ENCODE results near the gene USB1. TPM values are rescaled to one million over a fixed set of nuclear protein-coding genes. Genes with fewer than 3 reads are reported as not detected.

USB1 gene
- polyA plus RNA-seq, 2 of the 4 experiments (the other 2 are of a cell fraction), result 88.8 to 143 TPM

- ChIA-PET CTCF (interaction anchor here (0.6 to 12.6 kb wide), 7 partner anchors 9 to 407 kb away, joined by 3 to 160 read pairs (median 5); no protein-coding TSS in a partner anchor), POLR2A (no interaction called here)
- TF ChIP-seq ZFP36 (IDR thresholded peaks at IDR 0.05; ENCODE audit: borderline replicate concordance, partially characterized antibody) (no peak), BCL3 (IDR thresholded peaks at IDR 0.05) (no peak), CBX2 (IDR thresholded peaks at IDR 0.05; ENCODE audit: borderline replicate concordance, low read depth) (no peak), HOXB5 (CRISPR knock-in tag; IDR thresholded peaks at IDR 0.05) (no peak), FOSB (CRISPR knock-in tag; IDR thresholded peaks at IDR 0.05) (no peak), EHF (CRISPR knock-in tag; IDR thresholded peaks at IDR 0.05) (no peak), HEYL (CRISPR knock-in tag; IDR thresholded peaks at IDR 0.05) (no peak), PBX3 (IDR thresholded peaks at IDR 0.05) (no peak), ZNF302 (CRISPR knock-in tag; IDR thresholded peaks at IDR 0.05) (no peak), NPAS2 (CRISPR knock-in tag; IDR thresholded peaks at IDR 0.05; ENCODE audit: borderline replicate concordance) (no peak), RFX5 (IDR thresholded peaks at IDR 0.05) (no peak), JUNB (IDR thresholded peaks at IDR 0.05) (no peak), SREBF2 (IDR thresholded peaks at IDR 0.05) (no peak), MAFK (IDR thresholded peaks at IDR 0.05; ENCODE audit: partially characterized antibody) (no peak), CEBPB (IDR thresholded peaks at IDR 0.05) (no peak), REST (IDR thresholded peaks at IDR 0.05) (no peak), HOXA7 (CRISPR knock-in tag; IDR thresholded peaks at IDR 0.05) (no peak)
- H3K4me1 ChIP-seq, result peaks cover 42% of the 10 kb centered on the region
- H3K4me2 ChIP-seq, result no peak overlapping the region
- DNase-seq (ENCODE audit: low read depth in 1 of 2, low spot score in 1 of 2), result no peak
- H3K27ac ChIP-seq, result peak overlapping the region in 1 of 2 experiments; percentile 31; a peak in 2 of 6 replicates
- H3K9me3 ChIP-seq, result no peaks in the 10 kb centered on the region
- WGBS (ENCODE audit: missing lambda C conversion rate), result 85% methylated on average over 15 of the region's 18 CpGs
- no peak overlapping the region for H3K4me3 ChIP-seq
- FAIRE-seq, result no peak
- no peak for ATAC-seq
These were observed 5.3 kb upstream of the USB1 start for GRCh38 chr16:57995721-57996405.

- CTCF ChIA-PET, result interaction anchor here (0.7 to 12.6 kb wide), 8 partner anchors 8 to 405 kb away, joined by 3 to 160 read pairs (median 4); no protein-coding TSS in a partner anchor
- H3K4me1 ChIP-seq, result peaks cover 42% of the 10 kb centered on the region
- POLR2A ChIA-PET, result no interaction called here
- no peak overlapping the region for H3K4me2 ChIP-seq
- no peak for FAIRE-seq
- TF ChIP-seq CTCF (IDR thresholded peaks at IDR 0.05) (no peak), NR3C1 (IDR thresholded peaks at IDR 0.05) (no peak), MYC (IDR thresholded peaks at IDR 0.05; ENCODE audit: borderline replicate concordance, low read length) (no peak), CEBPB (IDR thresholded peaks at IDR 0.05) (no peak)
- no peak overlapping the region for H3K27ac ChIP-seq
- no peaks in the 10 kb centered on the region for H3K9me3 ChIP-seq
- no peak for DNase-seq (ENCODE audit: low read depth in 1 of 2, low spot score in 1 of 2)
- no peak overlapping the region for H3K4me3 ChIP-seq
- 96% methylated on average over 48 of the region's 62 CpGs for WGBS (ENCODE audit: missing lambda C conversion rate)
- no peak for ATAC-seq
These were observed 4.6 kb upstream of the USB1 start for GRCh38 chr16:57996406-57997175.
